GM18861 (cell line): Measurements from ENCODE around the gene CRBN.
A peak's percentile ranks its signal among the peaks of the same experiment; 100 is the strongest.

Source experiments
- ATAC-seq: cut with Tn5 transposase; IDR thresholded peaks from one replicate; pipeline ENCODE4 v1.9.1; 2021; ENCODE audit not compliant: unreplicated experiment

Gene CRBN

GRCh38 chr3:3172627-3173026 lies 6.9 kb downstream of the CRBN start:
- no peak for ATAC-seq

GRCh38 chr3:3170998-3171397 lies 8.5 kb downstream of the CRBN start:
- no peak for ATAC-seq

GRCh38 chr3:3165650-3166049 lies 13.8 kb downstream of the CRBN start:
- ATAC-seq, result no peak

DNA sequence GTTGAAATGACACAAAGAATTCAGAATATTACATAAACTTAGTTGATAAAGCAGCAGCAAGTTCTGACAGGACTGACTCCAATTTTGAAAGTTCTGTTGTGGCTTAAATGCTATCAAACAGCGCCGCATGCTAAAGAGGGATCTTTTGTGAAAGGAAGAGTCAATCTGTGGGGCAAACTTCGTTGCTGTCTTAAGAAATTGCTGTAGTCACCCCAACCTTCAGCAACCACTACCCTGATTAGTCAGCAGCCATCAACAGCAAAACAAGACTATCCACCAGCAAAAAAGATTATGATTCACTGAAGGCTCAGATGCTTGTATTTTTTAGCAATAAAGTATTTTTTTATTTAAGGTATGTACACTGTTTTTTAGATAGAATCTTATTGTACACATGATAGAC lies 14.2 kb downstream of the CRBN start:
- ATAC-seq, result no peak

- no peak for ATAC-seq
Observed at GRCh38 chr3:3160826-3161225, 18.7 kb downstream of the CRBN start.

DNA sequence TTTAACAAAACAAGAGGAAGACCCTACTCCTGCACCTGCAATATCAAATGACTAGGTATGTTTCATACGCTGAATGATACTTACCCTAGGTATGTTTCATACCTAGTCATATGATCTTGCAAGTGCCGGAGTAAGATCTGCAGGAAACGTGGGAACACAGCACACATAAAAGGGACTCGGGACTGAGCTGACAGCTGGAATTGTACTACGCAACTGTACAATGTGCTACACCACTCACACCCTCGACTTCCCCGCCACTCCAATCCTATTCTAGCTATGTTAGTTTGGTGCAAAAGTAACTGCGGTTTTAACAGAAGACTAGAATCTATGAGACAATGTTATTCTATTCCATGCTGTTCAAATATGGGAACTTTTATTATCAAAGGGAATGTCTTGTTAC lies 22.0 kb downstream of the CRBN start:
- ATAC-seq, result no peak

DNA sequence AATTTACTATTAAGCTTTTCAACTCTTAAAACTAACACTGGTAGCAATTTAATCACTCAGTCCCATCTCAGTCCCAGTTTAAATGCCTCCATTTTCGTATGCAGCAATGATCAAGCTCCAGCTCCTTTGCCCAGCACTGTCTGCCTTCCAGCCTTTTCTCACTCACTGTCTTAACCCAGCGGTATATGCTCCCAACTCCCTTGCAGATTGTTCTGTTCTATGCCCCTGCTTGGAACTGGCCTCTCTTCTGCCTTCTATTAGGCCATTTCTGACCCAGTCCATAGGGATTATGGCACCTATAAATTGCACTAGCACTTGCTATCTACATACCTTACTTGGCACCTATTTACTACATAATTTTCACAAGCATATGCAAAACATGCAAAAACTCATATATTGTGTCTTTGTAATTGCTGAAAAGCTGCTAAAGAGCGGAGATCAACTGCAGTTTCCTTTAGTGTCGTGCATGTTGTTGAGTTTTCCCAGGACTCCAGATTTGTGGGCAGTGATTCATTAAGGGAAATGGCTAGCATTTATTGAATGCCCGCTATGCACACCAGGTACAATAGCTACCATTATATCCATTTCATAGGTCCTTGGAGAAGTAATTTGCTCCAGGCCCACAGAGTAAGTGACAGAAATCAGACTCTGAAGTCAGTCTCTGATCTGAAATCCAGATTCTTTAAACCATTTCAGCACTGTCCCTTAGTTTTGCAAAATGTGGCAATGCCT lies 24.4 kb downstream of the CRBN start:
- ATAC-seq, result no peak

DNA sequence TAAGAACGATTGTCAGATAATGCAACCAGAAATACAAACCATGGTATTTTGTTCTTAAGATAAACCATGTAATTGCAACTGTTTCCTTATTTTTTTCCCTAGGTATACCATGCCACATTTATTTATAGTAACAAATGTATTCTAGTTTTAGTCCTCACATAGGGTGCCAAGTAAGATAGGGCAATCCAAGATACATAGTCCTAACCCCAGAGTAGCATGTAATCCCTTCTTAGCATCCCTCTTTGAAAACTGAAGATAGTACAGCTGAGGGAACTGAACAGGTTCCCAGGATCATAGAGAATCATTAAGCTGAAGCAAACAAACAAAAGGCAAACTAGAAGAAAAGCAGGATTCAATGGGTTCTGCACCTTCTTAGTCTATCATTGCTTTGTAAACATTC lies 28.0 kb downstream of the CRBN start:
- no peak for ATAC-seq

GRCh38 chr3:3149560-3149959 lies 29.9 kb downstream of the CRBN start:
- ATAC-seq, result no peak

DNA sequence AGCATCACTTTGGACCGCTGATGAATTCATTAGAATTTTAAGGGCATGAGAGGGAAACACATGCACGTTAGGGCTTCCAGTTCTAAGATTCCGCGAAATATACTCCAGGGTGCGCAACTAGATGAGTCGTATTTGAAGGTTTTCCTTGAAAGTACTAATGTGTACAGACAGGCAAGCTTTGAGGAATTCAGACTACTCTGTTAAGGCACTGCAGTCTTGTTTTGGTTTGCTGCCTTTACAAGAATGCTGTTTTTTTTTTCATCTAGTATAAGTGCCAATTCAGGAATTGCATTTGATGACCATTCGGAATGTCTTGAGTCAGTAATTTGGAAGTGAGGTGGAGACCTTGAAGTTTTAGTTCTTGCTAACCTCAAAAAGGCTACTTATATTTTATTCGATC lies 33.7 kb downstream of the CRBN start:
- ATAC-seq, result no peak

GRCh38 chr3:3141939-3142338 lies 37.6 kb downstream of the CRBN start:
- no peak for ATAC-seq

DNA sequence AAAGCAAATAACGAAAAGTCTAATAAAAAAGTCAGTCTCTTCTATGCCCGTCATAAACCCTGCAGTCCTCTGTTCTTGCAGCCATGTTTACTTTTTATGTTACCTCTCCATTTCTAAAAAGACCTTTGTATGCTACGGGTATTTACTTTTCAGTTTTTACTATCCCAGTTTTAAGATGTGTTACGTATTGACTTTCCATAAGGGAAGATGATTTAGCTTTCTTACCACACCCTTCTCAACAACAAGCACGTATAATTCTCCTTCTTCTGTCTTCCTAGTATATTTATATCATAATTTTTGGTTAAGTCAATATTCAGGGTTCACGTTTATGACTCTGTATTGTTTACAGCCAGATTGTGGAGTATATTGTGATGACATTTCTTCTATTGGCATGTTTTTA lies 42.0 kb downstream of the CRBN start:
- no peak for ATAC-seq

GRCh38 chr3:3134750-3135448 lies 44.6 kb downstream of the CRBN start:
- no peak for ATAC-seq

DNA sequence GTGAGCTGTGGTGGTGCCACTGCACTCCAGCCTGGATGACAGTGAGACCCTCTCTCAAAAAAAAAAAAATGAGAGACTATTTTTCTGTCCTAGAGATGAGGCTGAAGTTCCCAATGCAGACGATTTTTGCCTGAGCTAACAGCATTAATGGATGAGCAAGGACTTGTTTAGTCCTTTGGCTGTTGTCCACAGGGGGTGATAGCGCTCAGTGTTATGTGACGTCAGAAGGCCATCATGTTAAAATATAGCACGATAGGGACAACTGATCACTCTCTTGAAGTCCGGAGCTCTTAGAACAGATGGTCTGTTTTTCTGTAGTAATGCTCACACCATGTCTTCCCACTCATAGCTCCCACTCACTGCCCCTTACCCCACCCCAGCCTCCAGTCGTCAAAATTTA lies 46.0 kb downstream of the CRBN start:
- no peak for ATAC-seq

- ATAC-seq, result no peak
Observed at GRCh38 chr3:3129579-3129978, 49.9 kb downstream of the CRBN start.

GRCh38 chr3:3127432-3128010 lies 52.0 kb downstream of the CRBN start:
- ATAC-seq, result no peak

- peak; percentile 89 for ATAC-seq
Observed at GRCh38 chr3:3126477-3127431, 52.7 kb downstream of the CRBN start, which contains the start of gene TRNT1. TRNT1 (plus strand) TSS chr3:3126940; CDS start chr3:3129041, 2,101 bp downstream.

GRCh38 chr3:3125977-3126376 lies 53.5 kb downstream of the CRBN start:
- no peak for ATAC-seq

GRCh38 chr3:3119393-3119851 lies 60.1 kb downstream of the CRBN start:
- no peak for ATAC-seq

DNA sequence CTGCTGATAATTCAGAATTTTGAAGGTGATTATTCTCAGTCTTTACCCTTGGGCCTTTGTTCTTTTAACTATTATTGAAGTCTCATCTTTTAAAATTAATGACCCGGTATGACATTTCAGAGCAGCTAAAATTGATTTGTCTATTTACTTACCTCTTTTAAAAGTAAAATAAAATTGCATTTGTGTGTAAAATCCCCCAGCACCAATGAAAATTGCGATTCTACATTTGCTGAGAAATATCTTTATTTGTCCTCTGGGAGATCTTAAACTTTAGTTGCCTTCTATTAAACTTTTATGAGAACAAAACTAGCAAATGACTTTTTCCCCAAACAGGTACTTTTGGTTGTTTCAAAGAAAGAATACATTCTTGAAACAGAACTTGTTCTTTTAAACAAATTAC lies 61.8 kb downstream of the CRBN start:
- no peak for ATAC-seq
